WTC11 (cell line): Measurements from ENCODE around the gene PHKG2.

Source experiments
- CREM ChIP-seq: sonication (generic); formaldehyde crosslinking; IDR thresholded peaks from 2 replicates; pipeline ENCODE4 v1.8.1; 2022; ENCODE audit warnings: mild to moderate bottlenecking, missing genetic modification reagents, moderate library complexity
- ELF4 ChIP-seq: sonication (generic); formaldehyde crosslinking; IDR thresholded peaks from 2 replicates; pipeline ENCODE4 v1.8.1; 2022; ENCODE audit warnings: low read depth, mild to moderate bottlenecking, moderate library complexity, missing genetic modification reagents
- ETV6 ChIP-seq: sonication (generic); formaldehyde crosslinking; IDR thresholded peaks from 2 replicates; pipeline ENCODE4 v1.8.1; 2022; ENCODE audit warnings: mild to moderate bottlenecking, missing genetic modification reagents
- GABPB1 ChIP-seq: sonication (generic); formaldehyde crosslinking; IDR thresholded peaks from 2 replicates; pipeline ENCODE4 v1.8.1; 2023; ENCODE audit warnings: mild to moderate bottlenecking, missing genetic modification reagents
- NFYB ChIP-seq: sonication (generic); formaldehyde crosslinking; conservative IDR thresholded peaks from 2 replicates; pipeline ENCODE4 v1.8.0; 2022; ENCODE audit warnings: low read depth, missing genetic modification reagents
- NR3C1 ChIP-seq: sonication (generic); formaldehyde crosslinking; conservative IDR thresholded peaks from 2 replicates; pipeline ENCODE4 v1.8.1; 2023; ENCODE audit warnings: low read depth, mild to moderate bottlenecking, missing genetic modification reagents
- SOX15 ChIP-seq: fragments of 250-450 bp; sonication (Bioruptor Pico); IDR thresholded peaks from 2 replicates; pipeline ENCODE4 v1.9.0; 2021; ENCODE audit warnings: mild to moderate bottlenecking
- SP1 ChIP-seq: sonication (generic); formaldehyde crosslinking; conservative IDR thresholded peaks from 2 replicates; pipeline ENCODE4 v1.8.1; 2022; ENCODE audit warnings: missing genetic modification reagents
- ZNF121 ChIP-seq: sonication (generic); formaldehyde crosslinking; IDR thresholded peaks from 2 replicates; pipeline ENCODE4 v1.8.0; 2023; ENCODE audit warnings: missing genetic modification reagents
- TF ChIP-seq, protein P1 (sequence below): fragments of 200-600 bp; IDR thresholded peaks from 2 replicates; pipeline ENCODE4 v1.8.0; 2022; ENCODE audit warnings: antibody characterized with exemption
- TF ChIP-seq, protein P2 (sequence below): sonication (generic); formaldehyde crosslinking; IDR thresholded peaks from 2 replicates; pipeline ENCODE4 v1.8.1; 2023; ENCODE audit warnings: mild to moderate bottlenecking, missing genetic modification reagents, moderate library complexity
- TF ChIP-seq, protein P3 (sequence below): sonication (generic); formaldehyde crosslinking; IDR thresholded peaks from 2 replicates; pipeline ENCODE4 v1.8.0; 2022; ENCODE audit warnings: mild to moderate bottlenecking, missing genetic modification reagents
- TF ChIP-seq, protein P4 (sequence below): sonication (generic); formaldehyde crosslinking; conservative IDR thresholded peaks from 2 replicates; pipeline ENCODE4 v1.8.1; 2022; ENCODE audit warnings: mild to moderate bottlenecking, missing genetic modification reagents

DNA sequence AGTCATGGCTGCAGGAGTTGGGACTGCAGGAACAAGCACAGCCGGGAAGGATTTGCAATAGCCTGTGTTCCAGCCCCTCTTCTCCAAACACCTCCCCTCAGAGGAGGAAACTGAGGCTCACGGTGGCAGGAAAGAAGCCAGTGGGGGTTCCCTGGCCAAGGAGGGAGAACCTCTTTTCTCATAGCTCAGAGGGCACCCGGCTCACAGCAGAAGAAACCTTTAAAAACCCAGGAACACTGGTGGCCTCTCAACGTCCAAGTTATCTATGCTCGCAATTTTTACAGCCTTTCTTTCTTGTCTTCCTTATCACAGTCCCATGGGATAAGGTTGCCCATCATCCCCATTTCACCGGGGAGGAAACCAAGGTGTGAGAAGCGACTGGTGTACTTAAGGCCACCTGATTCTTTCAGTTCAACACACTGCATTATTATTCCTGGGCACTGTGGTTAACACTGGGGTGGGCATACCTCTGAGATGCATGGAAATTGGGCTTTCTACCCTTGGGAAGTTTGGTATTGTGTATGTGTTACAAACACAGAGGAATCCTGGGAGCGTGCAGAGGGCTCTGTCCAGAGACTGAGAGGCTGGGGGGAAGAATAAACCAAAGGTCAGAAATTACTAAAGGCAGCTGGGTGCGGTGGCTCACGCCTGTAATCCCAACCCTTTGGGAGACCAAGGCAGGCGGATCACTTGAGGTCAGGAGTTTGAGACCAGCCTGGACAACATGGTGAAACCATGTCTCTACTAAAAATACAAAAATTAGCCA, 39.6 kb downstream of the PHKG2 start:
- TF ChIP-seq, protein P1, sequence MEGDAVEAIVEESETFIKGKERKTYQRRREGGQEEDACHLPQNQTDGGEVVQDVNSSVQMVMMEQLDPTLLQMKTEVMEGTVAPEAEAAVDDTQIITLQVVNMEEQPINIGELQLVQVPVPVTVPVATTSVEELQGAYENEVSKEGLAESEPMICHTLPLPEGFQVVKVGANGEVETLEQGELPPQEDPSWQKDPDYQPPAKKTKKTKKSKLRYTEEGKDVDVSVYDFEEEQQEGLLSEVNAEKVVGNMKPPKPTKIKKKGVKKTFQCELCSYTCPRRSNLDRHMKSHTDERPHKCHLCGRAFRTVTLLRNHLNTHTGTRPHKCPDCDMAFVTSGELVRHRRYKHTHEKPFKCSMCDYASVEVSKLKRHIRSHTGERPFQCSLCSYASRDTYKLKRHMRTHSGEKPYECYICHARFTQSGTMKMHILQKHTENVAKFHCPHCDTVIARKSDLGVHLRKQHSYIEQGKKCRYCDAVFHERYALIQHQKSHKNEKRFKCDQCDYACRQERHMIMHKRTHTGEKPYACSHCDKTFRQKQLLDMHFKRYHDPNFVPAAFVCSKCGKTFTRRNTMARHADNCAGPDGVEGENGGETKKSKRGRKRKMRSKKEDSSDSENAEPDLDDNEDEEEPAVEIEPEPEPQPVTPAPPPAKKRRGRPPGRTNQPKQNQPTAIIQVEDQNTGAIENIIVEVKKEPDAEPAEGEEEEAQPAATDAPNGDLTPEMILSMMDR = no peak
- TF ChIP-seq ZNF121 (CRISPR knock-in tag) = no peak
- TF ChIP-seq GABPB1 (CRISPR knock-in tag) = no peak
- no peak for TF ChIP-seq CREM (CRISPR knock-in tag)
- TF ChIP-seq, protein P2, sequence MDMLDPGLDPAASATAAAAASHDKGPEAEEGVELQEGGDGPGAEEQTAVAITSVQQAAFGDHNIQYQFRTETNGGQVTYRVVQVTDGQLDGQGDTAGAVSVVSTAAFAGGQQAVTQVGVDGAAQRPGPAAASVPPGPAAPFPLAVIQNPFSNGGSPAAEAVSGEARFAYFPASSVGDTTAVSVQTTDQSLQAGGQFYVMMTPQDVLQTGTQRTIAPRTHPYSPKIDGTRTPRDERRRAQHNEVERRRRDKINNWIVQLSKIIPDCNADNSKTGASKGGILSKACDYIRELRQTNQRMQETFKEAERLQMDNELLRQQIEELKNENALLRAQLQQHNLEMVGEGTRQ (CRISPR knock-in tag) = no peak
- TF ChIP-seq ETV6 (CRISPR knock-in tag) = no peak
- no peak for TF ChIP-seq NR3C1 (CRISPR knock-in tag)
- TF ChIP-seq SOX15 (CRISPR knock-in tag) = no peak
- TF ChIP-seq, protein P3, sequence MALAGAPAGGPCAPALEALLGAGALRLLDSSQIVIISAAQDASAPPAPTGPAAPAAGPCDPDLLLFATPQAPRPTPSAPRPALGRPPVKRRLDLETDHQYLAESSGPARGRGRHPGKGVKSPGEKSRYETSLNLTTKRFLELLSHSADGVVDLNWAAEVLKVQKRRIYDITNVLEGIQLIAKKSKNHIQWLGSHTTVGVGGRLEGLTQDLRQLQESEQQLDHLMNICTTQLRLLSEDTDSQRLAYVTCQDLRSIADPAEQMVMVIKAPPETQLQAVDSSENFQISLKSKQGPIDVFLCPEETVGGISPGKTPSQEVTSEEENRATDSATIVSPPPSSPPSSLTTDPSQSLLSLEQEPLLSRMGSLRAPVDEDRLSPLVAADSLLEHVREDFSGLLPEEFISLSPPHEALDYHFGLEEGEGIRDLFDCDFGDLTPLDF (CRISPR knock-in tag) = no peak
- TF ChIP-seq SP1 = no peak
- TF ChIP-seq NFYB = no peak
- TF ChIP-seq, protein P4, sequence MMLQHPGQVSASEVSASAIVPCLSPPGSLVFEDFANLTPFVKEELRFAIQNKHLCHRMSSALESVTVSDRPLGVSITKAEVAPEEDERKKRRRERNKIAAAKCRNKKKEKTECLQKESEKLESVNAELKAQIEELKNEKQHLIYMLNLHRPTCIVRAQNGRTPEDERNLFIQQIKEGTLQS (CRISPR knock-in tag) = no peak
- no peak for TF ChIP-seq ELF4 (CRISPR knock-in tag)
